ENCODE data around the gene PAX2.

DNA sequence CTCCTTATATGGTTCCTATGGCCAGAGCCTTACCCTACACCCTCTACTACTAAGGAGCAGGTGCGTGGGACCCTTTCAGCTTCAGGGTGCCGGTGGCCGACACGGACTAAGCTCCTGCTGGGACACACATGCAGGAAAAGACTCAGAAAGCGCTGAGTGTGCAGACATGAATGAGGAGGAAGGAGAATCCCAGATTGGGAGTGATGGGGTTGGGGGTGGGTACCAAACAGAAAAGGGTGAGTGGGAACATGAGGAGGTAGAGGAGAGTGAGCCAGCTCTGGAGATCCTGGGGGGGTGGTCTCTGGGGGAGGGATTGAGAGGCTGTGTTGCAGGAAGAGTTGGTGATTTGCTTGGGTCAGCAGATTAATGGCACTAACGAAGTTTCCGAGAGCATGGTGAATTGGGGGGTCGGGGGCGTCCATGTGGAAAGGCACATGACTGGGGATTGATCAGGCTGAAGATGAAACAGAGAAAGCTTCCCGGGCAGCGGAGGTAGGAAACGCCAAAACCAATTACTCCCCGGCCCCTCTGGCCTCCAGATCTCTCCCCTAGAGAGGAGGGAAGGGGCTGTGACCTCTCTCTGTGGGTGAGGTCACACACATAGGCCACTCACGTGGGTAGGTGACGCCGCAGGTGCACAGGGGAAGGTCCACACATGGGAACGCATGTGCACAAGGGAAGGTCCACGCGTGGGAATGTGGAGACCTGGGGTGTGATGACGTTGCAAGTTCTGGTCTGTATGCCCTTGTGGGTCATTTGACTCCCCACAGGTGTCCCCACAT lies 129.5 kb downstream of the PAX2 start:
- TF ChIP-seq CTCF (IDR thresholded peaks at IDR 0.05; ENCODE audit: low read depth, low read length, missing input control) (no peak), RXRA (IDR thresholded peaks at IDR 0.05) (no peak), SP1 (IDR thresholded peaks at IDR 0.05) (no peak), EGR1 (IDR thresholded peaks at IDR 0.05; ENCODE audit: low read depth in 2 of 2) (no peak)
- TF ChIP-seq, protein P1, sequence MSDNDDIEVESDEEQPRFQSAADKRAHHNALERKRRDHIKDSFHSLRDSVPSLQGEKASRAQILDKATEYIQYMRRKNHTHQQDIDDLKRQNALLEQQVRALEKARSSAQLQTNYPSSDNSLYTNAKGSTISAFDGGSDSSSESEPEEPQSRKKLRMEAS (IDR thresholded peaks at IDR 0.05): no peak
- TF ChIP-seq, protein P2, sequence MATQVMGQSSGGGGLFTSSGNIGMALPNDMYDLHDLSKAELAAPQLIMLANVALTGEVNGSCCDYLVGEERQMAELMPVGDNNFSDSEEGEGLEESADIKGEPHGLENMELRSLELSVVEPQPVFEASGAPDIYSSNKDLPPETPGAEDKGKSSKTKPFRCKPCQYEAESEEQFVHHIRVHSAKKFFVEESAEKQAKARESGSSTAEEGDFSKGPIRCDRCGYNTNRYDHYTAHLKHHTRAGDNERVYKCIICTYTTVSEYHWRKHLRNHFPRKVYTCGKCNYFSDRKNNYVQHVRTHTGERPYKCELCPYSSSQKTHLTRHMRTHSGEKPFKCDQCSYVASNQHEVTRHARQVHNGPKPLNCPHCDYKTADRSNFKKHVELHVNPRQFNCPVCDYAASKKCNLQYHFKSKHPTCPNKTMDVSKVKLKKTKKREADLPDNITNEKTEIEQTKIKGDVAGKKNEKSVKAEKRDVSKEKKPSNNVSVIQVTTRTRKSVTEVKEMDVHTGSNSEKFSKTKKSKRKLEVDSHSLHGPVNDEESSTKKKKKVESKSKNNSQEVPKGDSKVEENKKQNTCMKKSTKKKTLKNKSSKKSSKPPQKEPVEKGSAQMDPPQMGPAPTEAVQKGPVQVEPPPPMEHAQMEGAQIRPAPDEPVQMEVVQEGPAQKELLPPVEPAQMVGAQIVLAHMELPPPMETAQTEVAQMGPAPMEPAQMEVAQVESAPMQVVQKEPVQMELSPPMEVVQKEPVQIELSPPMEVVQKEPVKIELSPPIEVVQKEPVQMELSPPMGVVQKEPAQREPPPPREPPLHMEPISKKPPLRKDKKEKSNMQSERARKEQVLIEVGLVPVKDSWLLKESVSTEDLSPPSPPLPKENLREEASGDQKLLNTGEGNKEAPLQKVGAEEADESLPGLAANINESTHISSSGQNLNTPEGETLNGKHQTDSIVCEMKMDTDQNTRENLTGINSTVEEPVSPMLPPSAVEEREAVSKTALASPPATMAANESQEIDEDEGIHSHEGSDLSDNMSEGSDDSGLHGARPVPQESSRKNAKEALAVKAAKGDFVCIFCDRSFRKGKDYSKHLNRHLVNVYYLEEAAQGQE (IDR thresholded peaks at IDR 0.05): no peak

Measured in liver (tissue), 3 donors.